NT2/D1 (cell line): ENCODE results near the gene PATJ.

Experiments
- YY1 ChIP-seq: IDR thresholded peaks from 2 replicates; pipeline ENCODE4 v1.6.1; 2011; ENCODE audit not compliant: insufficient read length, insufficient read depth
- ZNF274 ChIP-seq: IDR thresholded peaks from 2 replicates; pipeline ENCODE4 v1.6.1; 2011; ENCODE audit warnings: mild to moderate bottlenecking, low read depth, low read length

- TF ChIP-seq YY1 (no peak), ZNF274 (no peak)
Measured at GRCh38 chr1:62011006-62011405, 268.7 kb downstream of the PATJ start.
